Inflammatory macrophage treated with lipopolysaccharide for 4 hours (primary cell): ENCODE results near the gene CLEC7A.
A peak's percentile ranks its signal among the peaks of the same experiment; 100 is the strongest.

Source experiments
- DNase-seq: peaks from one replicate; pipeline ENCODE4 v3.0.0-alpha.2; 2020

Gene CLEC7A

DNA sequence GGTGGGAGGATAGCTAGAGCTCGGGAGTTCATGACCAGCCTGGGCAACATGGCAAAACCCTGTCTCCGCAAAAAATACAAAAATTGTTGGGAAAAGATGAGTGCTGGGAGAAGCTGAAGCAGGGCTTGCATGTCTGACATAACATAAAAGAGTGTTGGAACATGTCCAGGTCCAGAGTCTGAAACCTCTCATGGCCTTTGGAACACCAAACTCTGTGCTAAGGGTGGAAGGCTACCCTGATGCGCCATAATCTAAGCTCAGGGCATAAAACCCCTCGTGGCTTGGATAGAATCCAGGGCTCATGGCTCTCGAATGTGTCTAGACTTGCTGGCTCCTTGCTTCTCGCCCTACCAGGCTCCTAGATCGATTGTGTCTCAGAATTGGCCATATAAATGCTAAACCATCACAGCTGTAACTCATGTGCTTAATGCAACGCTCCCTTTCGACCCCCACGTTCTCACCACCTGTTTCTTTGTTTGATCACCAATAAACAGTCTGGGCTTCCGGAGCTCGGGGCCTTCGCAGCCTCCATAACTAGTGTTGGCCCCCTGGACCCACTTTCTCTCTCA is 6.7 kb upstream of the CLEC7A start:
- no peak for DNase-seq

DNA sequence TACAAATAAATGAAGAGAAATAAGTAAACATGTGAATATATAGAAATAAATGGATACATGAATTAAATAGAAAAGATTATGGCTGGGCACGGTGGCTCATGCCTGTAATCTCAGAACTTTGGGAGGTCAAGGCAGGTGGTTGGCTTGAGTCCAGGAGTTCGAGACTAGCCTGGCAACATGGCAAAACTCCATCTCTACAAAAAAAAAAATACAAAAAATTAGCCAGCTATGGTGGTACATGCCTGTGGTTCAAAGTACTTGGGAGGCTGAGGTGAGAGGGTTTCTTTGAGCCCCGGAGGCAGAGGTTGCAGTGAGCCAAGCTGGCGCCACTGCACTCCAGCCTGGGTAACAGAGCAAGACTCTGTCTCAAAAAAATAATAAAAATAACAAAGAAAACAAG is 5.1 kb upstream of the CLEC7A start:
- no peak for DNase-seq

DNA sequence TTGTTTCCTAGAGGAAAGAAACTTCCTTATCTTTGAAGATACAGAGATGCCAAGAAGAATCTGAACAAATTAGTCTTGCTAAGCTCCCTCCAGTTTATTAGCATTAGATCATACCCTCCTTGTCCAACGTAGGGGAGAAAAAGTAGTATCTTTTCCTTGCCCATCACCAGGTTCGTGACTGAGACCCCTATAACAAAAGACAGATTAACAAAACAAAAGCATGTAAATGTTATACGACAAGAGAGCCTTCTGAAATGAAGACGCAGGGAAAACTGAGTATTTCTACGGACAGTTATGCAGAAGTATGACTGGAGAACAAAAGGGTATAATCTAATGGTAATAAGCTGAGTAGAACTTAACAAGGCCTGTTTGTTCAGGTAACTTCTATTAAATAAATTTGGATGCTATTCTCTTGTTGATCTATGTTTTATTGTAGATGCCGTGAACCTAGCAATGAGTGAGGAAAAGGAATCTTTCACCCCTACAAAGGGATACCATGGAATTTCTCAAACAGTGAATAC is 2.9 kb upstream of the CLEC7A start:
- no peak for DNase-seq

DNA sequence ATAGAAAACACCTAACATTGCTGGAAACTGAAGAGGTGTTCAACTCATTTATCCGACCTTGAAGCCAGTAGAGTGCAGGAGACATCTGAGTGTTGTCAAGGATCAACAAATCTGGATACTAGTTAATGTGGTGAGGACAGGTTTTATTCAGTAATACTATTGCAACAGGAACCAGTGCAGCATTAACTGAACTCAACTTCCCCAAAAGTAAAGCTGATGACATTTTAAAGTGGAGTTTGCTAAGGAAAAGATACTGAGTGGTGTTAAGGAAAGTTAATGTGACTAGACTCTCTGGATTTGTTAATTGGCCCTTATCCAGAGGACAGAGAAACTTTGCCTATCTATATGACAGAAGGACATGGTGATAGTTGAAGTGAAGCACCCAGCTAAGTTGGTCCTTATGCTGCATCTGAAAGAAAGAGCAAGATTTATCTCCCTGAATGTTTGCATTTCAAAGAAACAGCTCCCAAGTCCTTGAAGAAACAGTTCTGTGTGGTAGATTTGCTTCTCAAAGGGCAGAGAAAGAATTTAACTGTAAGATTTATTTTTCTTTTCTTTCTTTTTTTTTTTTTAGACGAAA is 1.2 kb upstream of the CLEC7A start:
- peak; percentile 89 for DNase-seq

DNA sequence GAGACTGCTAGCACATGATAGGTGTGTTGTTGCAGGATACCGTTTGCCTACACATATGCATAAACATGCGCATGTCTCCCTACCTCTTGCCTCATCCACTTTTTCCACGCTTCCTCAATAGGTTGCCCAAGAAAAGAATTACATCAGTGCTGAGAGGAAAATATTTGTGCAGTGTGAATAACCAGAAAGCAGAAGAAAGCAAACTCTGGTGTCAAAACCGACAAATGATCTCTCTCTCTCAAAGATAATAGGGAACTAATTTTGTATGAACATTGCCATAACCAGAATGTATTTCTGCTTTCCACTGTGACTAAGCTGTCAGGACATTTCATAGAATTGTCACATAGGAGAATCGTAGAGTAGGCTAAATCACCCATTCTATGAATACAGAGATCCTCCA is 1.3 kb downstream of the CLEC7A start:
- DNase-seq: peak; percentile 99

DNA sequence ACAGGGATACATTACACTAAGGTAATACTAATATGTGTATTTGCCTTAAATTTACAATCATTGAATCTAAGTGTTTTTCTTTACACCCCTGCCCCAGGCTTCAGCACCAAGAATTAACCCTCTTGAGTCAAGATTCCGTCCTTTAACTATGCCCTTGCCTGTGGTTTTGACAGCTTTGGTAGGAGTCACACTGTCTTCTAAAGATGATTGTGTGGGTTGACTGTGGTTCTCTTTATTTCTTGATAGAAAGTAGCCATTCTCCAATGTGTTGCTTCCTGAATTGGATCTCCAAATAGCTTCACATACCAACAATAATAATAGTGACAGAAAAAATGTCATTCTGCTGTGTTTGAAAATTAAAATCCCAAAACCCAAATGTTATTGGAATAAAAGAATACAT is 3.6 kb downstream of the CLEC7A start:
- DNase-seq: peak; percentile 73

DNA sequence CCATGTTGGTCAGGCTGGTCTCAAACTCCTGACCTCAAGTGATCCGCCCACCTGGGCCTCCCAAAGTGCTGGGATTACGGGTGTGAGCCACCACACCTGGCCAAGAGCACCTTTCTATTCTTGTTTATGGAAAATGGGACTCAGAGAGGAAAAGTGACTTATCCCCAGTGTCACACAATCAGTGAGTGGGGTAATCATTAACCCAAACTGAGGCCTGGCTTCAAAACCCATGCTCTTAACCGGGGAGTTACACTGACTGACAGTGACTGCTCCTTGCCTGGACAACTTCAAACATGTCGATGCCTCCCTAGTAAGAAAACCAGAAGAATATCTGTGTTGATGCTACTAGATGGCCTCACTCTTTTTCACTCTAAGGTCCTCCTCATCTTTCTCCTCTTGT is 7.3 kb downstream of the CLEC7A start:
- DNase-seq: no peak

DNA sequence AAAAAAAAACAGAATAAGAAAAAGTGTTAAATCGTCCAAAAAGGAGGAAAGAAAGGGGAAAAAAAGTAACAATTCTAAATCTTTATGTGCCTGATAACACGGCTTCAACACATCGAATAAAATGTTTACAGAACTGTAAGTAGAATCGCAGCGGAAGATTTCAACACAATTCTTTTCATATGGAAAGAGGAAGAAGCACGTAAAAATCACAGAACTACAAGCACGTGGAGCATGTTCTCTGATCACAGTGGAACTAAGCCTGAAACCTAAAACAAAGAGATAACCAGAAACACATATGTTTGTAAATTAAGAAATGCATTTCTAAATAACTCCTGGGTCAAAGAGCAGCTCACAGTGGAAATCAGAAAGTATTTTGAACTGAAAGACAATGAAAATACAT is 8.7 kb downstream of the CLEC7A start:
- peak; percentile 96 for DNase-seq

DNA sequence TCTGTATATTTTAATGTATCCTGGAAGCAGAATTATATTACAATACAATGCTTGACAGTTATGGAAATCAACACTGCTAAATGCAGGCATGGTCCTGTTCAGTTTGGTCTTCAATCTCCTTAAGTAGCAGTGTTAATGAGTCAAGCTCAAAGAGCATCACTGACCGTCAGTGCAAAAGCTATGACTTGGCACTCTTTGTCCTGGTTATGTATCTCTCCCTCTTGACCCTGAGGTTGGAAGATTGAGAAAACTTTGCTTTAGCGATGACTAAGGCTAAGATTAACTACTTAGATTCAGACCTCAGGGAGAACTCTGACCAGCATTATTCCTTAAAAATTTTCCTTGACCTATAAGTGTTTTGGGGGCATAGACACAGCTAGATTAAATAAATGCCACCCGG is 10.9 kb downstream of the CLEC7A start:
- DNase-seq: peak; percentile 80

DNA sequence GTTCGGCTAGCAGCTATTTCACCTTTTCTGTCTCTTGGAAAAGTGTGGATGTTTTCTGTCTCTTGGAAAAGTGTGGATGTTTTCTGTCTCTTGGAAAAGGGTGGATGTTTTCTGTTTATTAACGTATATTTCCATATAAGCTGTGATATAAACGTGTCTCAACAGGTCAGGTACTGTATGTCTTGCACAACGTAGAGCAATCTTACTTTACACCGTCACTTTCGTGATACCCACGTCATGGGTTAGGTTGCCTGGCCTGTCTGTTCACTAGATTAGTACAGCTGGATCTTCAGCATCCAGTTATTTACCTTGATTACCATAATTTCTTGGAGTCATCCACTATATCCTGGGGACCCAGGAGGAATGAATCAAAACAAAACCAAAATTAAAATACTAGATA is 14.1 kb downstream of the CLEC7A start:
- no peak for DNase-seq

DNA sequence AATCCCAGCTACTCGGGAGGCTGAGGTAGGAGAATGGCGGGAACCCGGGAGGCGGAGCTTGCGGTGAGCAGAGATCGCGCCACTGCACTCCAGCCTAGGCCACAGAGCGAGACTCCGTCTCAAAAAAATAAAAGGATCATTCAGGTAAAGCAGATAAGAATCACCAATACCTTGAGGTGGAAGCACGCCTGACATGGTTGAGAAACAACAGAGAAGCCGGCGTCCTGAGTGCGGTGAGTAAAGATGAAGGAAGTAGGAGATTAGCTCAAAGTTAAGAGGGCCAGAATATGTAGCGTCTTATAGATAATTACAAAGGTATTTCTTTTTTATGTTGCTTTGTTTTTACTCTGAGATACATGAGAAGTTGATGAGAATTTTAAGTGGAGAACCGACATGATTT is 14.7 kb downstream of the CLEC7A start:
- DNase-seq: no peak

DNA sequence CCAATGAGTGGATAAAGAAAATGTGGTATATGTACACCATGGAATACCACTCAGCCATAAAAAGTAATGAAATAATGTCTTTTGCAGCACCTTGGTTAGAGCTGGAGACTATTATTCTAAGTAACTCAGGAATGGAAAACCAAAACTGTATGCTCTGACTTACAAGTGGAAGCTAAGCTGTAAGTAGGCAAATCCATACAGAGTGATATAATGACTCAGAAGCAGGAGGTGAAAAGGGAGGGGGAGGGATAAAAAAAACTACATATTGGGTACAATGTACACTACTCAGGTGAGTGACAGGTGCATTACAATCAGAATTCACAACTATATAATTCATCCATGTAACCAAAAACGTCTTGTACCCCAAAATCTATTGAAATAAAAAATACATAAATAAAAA is 16.1 kb downstream of the CLEC7A start:
- no peak for DNase-seq

DNA sequence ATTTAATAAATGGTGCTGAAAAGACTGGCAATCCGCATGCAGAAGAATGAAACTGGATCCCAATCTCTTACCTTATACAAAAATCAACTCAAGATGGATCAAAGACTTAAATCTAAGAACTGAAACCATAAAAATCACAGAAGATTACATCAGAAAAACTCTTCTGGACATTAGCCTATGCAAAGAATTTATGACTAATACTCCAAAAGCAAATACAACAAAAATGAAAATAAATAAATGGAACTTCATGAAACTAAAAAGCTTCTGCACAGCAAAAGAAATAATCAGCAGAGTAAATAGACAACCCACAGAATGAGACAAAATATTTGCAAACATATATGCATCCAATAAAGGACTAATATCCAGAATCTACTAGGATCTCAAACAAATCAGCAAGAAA is 16.9 kb downstream of the CLEC7A start:
- DNase-seq: peak; percentile 68

DNA sequence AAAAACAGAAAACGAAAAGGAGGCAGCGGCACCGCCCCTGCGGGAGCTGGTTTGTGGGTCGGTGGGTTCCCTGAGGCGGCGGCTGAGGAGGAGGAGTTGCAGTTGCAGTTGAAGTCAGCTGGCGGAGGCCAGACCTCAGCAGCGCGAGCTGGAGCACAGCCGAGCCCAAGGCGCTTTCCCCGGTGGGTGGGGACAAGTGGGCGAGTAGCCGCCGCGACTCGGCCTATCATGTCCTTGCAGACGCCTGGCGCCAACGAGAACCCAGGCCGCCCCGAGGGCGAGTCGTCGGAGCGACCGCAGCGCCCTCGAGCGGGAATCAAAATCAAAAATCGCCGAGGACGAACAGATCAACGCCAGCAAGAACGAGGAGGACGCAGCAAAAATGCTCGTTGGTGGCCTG is 18.5 kb downstream of the CLEC7A start:
- DNase-seq: no peak

DNA sequence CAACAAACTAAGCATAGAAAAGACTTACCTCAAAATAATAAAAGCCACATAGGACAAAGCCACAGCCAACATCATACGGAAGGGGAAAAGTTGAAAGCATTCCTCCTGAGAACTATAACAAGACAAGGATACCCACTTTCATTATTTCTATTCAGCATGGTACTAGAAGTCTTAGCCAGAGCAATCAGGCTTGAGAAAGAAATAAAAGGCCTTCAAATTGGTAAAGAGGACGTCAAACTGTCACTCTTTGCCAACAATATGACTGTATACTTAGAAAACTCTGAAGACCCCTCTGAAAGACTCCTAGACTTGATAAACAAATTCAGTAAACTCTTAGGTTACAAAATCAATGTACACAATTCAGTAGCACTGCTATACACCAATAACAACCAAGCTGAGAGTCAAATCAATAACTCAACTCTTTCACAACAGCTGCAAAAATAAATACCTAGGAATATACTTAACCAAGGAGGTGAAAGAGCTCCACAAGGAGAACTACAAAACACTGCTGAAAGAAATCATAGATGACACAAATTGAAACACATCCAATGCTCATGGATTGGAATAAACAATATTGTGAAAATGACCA is 19.6 kb downstream of the CLEC7A start:
- DNase-seq: no peak

DNA sequence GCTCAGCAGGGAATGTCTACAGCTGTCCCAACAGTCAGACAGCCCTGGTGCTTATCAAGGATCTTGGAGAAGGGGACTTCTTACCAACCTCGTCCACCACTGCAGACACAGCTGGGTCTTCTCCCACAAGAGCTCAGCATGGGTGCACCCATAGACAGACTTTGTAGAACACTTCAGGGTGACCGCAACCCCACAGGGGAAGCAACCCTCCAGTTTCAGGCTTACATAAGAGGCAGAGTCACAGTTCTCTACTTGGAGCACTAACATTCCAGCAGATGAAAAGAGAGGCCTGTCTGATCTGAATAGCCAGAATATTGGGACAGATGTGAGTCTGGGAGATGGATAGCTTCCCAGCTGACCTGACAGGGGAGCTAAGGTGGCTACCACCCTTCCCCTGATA is 27.7 kb downstream of the CLEC7A start:
- DNase-seq: peak; percentile 80

DNA sequence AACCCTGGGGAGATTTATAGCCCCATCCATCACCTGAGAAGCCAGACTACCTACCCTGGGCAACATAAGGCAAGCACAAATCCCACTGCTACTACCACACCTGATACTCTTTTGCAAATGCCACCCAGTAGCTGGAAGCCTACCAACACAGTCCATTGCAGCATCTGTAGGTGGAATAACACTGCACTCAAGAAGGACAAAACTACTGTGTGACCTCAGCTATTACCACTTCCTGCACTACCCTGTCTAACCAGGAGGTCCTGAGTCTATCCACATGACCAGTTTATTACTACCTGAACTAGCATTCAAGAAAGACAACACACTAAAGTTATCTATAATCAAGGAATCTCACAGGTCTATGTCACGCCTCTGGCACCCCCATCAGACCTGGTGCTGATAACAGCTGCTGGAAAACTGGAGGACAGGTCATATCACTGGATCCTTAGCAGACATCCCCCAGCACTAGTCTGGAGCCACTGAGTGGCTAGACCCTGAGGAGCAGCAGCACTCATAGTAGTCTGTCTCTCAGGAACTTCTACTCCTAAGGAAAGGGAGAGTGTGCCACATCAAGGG is 28.3 kb downstream of the CLEC7A start:
- no peak for DNase-seq

DNA sequence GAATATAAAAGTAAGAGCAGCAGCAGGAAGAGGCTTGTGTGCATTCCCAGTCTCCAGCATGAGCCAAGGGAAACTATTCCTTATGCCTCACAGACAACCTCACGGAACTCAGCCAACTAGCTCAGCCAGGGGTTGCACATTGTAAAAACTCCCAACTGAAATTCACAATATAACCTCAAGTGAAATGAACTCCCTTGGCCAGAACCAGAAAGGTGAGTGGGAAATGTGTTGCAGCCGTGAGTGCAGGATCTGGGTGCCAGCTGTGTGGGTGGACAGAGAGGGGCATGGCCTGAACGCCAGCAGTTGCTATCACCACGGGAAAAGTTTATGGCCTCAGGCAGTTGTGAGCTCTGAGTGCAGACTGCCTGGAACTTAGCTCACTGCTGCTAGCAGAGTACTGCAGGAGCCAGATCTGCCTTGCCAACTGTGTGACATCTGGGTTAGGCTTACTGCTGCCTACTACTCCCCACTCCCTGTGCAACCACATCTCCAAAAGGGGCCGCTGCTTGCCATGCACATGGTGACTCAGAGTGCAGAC is 28.9 kb downstream of the CLEC7A start:
- DNase-seq: no peak

DNA sequence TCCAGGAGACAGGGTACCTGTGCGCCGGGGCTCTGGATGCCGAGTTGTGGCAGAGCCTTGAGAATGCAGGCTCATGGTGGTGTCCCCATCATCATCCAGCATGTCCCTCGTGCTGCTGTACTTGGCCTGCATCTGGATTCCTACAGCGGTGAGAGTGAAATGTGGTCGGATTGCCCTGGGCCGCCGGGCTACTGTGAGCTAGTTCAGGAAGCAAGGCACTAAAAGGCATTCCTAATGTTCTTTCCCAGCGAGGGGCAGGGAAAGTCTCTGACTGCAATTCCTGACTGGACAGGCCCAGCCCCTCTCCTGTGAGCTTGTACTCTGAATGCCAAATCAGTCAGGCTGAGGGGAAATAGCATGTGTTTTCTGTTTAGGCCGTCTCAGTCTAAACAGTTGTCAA is 31.2 kb downstream of the CLEC7A start, which contains the start of gene CLEC1A:
Gene CLEC1A (minus strand): TSS at position 195 of the 400 bp plus-strand sequence. CDS start 63 bp downstream, at position 132.
- DNase-seq: no peak

DNA sequence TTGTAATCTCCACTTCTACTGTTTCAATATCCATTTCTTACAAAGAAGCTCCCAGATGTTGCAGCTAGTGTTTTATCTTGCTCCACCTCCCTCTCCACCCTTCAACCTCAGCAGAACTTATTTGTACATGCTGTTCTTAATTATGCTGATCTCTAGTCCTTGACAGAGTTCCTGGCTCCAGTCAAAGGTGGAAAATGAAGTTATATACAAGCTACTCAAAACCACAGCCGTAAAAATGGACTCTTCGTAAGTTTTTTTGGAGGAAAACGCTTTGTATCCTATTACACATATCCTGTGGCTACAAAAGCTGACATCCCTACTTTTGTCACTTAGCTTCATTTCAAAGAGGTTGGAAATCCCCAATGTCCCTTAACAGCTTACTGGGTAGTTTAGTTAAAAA is 32.5 kb downstream of the CLEC7A start:
- DNase-seq: peak; percentile 65

DNA sequence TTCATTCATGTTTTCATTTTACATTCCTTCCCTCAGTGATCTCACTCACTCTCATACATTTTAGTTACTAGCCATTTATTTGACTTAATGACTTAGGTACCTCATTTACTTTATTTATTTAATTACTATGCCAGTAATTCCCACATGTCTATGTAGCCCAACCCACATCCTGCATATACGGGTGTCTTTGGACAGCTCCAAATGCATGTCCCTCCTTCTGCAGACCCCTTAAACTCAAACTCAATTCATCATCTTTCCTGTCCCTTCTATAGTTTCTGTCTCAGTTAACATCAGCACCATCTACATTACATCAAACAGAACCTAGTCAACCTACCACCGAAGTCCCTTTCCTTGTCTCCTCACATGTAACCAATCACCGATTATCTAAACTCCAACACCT is 34.0 kb downstream of the CLEC7A start:
- DNase-seq: no peak

DNA sequence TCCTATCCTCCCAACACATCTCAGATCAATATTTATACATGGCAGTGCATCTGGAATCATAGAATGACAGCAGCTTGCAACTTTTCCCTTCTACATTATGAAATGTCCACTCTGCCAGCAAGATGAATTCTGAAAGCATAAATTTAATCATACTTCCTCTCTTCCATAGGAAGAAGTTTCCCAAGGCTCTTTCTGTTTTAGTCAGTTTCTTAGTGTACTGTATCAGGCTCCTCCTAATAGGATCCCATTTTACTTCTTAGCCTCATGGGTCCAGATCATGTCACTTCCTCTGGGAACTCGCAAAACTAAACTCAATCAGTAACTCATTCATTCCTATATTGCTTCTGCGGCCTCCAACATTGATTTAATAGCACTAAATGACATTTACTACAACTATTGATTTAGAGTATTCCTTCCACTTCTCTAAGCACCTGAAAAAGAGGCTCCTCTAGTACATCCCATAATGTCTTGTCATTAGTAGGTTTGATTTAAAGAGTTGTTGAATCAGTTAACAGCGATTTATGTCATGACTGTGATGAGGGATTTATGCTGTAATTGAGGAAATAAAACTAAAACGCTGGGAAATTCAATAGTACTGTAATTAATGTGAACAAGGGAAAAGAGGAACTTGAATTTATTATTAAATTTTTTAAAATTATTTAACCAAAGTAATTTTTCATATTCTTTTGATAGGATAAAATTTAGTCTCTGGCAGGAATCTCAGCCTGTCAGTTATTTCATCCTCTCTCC is 35.2 kb downstream of the CLEC7A start:
- peak; percentile 97 for DNase-seq
